Articular chondrocyte of knee joint (primary cell): Measurements from ENCODE around the gene WDR62. TPM values are rescaled to one million over a fixed set of nuclear protein-coding genes. Genes with fewer than 3 reads are reported as not detected.

ENCODE experiments used
- total RNA-seq: library from RNA; depleted of rRNA; stranded (reverse); fragments of >200 nt; gene quantifications from 2 replicates; pipeline ENCODE4 v1.2.3, GENCODE V29; 2012

Gene WDR62
- 3.5 and 5.0 TPM in 2 replicates for total RNA-seq

DNA sequence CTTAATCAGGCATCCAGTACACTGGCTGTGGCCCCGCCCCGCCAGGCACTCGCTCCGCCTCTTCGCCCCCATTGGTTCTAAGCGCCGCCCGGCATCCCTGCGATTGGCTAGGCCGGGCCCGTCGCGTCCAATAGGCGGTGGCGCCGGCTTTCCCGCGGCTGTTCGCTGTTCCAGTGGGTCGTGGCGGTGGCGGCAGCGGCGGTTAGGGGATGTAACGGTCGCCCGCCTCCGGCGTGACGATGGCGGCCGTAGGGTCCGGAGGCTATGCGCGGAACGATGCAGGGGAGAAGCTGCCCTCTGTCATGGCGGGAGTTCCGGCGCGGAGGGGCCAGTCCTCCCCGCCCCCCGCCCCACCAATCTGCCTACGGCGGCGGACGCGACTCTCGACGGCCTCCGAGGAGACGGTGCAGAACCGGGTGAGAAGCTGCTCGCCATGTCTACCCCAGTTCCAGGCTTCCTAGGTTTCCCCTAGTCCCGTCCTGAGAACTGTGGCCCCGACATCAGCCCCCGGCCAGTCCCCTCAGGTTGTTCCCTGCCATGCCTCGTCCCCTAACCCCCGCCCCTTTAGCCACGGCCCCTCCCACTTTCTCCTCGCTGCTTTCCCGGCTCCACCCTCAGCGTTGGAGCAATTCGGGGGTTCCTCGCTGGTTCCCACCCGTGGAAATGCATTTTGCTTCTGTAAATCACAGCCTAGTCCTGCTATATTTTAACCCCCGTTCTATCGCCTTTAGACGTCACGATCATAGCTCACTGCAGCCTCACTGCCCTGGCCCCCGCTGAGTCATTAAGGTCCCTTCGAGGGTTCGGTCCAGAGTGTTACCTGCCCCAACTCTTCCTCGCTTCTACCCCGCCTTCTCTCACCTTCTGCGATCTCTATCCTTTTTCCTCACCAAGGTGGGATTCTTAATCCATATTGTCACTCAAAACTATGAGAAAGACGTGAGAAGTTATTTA lies at the start of gene WDR62:
TSS of gene WDR62 (plus strand) at position 165 of the 954 bp plus-strand sequence. CDS start at position 240, 75 bp downstream.

DNA sequence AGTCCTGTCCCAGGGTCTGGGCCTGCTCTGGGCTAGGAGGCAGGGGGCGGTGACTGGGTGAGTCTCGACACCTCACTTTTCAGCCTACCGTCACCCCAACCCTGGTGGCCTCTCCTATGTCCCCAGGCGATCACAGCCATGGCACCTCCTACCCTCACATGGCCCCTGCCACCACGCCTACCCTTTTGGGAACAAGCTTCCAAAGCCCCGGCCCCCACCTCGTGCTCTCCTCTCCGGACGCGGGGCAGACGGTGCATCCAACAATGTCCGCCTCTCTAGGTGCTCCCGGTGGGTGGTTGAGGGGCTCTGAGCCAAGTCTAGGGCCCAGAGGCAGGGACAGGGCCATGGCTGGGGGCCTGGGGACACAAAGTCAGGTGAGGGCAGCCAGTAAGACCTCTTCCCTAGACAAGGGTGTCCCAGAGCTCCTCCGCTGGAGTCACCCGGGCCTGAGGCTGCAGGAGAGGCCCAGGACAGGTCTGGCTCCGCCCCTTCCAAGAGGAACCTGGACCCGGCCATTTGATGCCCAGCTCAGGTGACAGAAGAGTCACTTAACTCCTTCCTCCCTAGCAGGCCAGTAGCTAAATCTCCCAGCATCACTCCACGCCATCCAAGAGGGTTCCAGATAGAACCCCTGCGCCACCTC lies 46.2 kb upstream of the WDR62 start, which contains the start of gene SYNE4:
TSS of gene SYNE4 (minus strand) at position 478 of the 643 bp plus-strand sequence. CDS start at position 346, 132 bp downstream.

DNA sequence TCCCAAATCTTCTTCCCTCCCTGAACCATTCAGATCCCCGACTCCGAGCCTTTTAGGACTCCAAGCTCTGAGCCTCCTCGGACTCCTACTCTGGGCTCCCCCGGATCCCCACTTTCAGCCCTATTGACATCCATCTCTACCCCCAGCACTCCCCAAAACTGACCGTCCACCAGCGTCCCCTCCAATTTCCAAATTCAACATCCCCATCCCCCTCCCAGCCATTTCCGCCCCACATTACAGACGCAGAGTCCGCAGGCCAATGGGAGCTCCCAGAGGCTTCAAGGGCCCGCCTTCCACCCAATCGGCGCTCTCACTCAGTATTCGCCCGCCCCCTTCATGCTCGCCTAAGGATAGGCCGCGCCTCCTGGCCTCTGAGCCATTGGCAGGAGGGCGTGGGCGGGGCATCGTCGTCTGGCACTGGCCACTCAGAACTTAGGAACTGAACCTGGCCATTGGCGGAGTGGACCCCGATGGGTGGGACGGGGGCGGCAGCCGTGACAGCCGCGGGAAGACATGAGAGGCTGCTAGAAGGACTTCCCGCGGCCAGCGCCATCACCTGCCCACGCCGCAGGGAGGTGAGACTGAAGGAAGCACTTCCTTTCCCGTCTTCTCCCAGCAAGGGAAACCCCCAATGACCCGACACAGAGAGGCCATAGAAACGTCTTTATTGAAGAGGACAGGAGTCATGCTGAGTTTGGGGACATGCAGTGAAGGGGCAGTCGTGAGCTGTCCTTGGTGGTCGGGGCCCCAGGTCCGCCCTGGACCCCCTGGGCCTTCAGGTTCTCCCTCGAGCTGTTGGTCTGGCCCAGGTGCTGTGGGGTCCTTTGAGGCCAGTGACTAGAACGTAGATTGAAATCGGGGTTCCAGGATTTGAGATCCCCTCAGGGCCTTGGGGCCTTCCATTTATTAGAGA lies 40.4 kb upstream of the WDR62 start, which contains the start of gene ALKBH6:
TSS of gene ALKBH6 (minus strand) at position 202 of the 913 bp plus-strand sequence. CDS start 816 bp downstream, outside the sequence.

DNA sequence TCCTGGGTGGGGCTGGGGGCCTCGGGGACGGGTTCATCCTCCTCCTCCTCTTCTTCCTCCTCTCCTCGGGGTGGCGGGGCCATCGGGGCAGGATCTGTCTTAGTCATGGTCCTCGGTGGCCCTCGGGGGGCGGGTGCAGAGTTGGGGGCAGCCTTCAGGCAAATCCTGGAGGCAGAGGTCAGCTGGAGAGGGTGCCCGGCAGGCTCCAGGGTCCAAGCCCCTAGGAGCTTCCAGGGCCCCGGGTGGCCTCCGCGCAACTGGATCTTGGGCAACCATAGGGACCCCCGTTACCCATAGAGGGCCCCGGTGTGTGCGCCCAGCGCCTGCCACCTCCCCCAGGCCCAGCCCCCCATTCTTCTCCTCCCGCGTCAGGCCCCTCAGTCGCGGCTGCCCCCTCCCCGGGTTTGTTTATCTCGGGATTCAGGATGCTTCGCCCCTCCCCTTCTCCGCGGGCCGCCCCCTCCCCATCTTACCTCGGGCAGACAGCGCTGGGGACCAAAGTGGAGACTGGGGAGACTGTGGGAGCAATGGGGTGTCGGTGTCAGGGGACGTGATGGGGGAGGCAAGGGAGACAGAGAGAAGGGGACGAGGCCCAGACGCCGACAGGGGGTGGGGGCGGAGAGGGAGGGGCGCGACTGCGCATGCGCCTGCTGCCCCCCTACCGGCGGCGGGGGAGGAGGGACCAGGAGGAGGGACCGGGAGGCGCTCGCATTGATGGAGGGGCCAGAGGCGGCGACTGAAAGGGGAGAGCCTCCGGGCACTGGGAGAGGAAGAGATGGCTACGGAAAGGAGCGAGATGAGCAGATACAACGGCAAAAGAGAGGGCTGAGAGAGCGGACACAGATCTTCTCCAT lies 22.2 kb upstream of the WDR62 start, which contains the start of gene CLIP3:
TSS of gene CLIP3 (minus strand) at position 623 of the 854 bp plus-strand sequence. CDS start at position 107, 516 bp downstream.

DNA sequence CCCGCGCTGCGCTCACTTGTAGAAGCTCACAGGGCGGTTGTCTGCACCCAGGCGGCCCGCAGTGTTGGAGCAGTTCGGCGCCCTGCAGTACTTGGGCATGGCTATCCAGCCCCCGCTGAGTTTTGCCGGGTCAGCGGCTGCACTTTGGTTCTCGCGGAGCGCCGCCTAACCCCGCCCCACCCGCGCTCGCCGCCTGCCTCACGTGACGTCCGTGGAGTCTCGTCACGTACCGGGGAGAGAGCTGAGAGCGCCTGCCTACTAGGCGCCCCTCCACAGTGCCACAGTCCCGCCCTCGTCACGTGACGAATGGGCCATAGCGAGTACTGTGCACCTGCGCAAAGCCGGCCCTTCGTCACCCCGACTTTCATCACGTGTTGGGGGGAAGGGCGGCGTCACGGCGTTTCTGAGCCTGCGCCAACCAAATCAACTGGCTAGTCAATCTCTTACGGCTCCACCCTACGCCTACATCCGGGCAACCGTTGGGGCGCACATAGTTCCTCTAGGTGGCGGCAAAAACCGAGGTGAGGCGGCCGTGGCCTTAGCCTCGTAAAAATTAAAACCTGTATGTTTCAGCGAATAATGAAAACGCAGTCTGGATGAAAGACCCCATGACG lies 471 bp upstream of the WDR62 start, which contains the start of gene THAP8:
TSS of gene THAP8 (minus strand) at position 167 of the 614 bp plus-strand sequence. CDS start at position 99, 68 bp downstream.

DNA sequence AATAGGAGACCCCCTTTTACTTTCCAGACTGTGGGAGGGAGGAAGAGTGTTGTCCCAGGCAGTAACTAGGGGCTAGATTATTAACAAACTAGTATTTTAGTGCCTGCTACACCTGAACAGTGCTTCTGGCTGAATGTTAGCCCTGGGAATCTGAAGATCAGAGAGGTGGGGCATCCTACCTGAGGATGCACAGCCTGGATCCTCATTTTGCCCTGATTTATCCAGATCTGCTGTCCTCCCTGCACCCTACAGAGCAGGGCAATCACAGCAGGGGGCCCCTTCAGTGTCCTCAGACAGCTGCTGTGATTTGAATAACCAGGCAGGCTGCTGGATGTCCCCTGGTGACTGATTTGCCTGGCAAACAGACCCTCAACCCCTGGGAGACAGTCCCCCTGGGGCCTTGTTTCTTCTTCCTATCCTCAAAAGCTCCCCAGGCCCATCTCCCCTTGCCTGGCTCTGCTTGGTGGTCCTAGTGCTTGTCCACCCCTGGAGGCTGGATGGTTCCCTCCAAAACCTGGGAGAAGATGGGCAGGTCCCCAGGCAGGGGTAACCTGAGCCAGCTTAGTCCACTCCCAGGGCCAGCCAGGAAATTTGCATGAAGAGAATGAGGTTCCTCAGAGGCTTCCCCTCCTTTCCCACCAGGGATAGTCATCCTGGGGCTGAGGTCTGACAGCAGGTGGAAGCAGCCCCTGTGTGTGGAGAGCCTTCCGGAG lies 55.9 kb downstream of the WDR62 start, which contains the start of gene OVOL3:
TSS of gene OVOL3 (plus strand) at position 657 of the 713 bp plus-strand sequence. CDS start 60 bp downstream, outside the sequence.

DNA sequence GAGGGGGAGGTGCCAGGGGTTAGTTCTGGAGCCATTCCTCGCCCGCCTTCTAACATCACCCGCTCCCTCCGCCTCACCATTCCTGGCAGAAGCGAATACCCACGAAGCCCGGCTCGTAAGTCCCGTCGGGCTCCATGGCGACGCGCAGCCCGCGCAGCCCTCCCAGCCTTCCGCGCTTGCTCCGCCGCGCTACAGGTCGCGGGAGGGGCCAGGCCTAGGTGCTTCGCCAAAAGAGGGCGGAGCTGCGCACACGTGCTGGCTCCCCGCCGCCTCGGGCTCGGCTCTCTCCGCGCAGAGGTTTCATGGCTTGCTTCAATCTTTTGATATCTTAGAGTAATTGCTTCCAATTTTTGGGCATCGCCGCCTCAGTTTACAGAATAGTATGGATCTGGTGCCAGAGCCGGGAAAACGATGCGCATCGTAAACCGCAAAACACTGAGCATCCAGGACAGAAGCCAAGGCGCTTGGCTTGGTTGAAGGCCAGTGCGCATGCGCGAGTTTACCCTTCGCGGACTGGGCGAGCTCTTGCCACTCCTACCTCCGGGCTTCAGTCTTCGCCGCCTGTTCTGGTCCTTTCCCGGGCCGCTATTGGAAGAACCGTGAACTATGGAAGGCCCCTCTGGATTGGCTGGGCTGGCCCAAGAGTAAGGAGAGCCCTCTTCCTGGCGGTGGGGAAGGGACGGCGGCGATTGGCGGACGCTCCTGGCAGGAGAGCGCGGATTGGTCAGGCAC lies 60.2 kb downstream of the WDR62 start, which contains the start of gene POLR2I:
TSS of gene POLR2I (minus strand) at position 155 of the 732 bp plus-strand sequence. CDS start at position 136, 19 bp downstream.

DNA sequence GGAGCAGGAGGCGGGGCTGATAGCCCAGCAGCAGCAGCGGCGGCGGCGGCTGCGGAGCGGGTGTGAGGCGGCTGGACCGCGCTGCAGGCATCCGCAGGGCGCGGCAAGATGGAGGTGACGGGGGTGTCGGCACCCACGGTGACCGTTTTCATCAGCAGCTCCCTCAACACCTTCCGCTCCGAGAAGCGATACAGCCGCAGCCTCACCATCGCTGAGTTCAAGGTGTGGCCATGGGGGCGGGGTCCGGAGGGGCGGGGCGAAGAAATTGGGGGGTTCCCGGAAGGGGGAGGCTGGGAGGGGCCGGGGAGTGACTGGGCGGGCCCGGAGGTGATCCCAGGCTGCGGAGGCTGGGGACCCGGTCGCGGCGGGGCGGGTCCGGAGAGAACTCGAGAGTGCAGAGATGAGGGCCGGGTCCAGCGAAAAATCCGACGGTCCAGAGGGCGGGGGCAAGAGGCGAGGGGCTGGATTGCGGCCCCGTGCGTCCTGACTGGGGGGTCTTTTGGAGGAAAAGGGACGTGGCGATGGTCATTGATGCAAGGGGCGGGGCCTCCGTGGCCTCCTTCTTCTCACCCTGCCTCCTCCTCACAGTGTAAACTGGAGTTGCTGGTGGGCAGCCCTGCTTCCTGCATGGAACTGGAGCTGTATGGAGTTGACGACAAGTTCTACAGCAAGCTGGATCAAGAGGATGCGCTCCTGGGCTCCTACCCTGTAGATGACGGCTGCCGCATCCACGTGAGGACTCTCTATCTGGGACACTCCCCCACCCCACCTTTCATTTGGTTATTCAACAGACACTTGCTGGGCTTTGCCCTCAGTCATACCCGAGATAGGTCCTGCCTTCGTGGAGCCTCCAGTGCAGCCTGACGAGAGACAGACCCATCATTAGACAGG lies 61.0 kb downstream of the WDR62 start, which contains the start of gene TBCB:
TSS of gene TBCB (plus strand) at position 16 of the 891 bp plus-strand sequence. CDS start at position 109, 93 bp downstream.

DNA sequence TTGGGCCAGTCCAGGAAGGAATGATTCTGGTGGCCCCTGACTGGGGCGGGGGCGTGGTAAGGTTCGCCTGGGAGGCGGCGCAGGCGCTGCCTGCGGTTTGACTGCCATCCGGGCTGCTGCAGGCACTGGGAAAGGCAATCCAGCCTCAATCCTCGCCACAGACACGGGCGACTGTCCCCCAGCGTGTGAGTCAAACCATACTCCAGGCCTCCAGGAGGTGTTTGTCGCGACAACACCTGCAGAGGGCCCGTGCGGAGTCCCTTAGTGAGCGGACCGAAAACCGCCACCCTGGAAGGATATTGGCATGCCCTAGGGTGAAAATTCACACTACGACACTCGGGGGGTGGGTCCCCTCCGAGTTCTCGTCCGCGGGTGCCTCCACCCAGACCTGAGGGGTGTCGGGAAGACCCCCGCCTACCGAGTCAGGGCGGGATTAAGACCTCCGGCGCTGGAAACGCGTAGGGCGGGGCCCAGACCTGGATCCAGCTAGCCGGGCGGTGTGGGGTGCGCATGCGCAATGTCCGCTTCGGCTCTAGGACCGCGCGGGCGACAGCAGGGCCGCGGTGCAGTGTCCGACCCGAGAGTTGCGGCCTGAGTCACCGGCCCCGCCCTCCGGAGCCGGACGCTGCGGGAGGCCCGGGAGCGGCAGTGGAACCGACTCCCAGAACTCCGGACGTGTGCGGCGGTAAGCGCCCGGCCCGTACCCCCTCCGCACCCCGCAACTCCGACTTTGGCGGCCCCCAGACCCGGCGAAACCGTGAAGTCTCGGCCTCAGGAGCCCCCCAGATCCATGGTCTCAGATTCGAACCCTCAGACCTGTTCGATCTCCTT lies 85.0 kb downstream of the WDR62 start, which contains the start of gene CAPNS1:
TSS of gene CAPNS1 (plus strand) at position 594 of the 831 bp plus-strand sequence. CDS start 946 bp downstream, outside the sequence.

DNA sequence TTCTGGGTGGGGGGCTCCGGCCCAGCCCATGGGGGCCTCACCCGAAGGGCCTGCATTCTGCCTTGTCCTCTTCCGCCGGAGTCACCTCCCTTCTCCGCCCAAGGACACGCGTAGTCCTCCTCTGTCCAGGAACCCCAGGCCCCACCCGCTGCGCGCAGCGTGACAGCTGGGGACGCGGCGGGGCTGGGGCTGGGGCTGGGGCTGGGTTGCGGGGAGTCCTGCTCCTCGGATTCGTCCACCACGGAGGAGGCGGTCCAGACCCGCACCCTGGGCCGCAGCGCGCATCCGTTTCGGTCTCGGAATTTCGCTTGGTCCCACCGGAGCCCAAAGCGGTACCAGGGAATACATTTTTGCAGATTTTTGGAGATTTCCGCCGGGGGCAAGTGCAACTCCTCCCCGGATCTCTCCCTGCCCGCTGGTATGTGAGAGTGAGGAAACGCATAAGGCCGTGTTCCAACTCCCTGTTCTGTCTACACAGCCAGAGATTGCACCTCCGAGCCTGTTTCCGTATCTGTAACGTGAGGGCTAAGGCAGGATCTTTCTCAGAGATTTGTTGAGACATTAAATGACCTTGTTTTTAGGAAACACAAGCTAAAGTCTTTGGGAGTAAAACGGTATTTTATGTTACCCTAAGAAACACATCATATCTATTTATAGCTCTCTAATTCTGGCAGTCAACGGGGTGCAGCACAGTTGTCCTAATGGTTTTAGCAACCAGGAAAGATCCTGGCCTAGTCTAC lies 97.8 kb downstream of the WDR62 start, which contains the start of gene COX7A1:
TSS of gene COX7A1 (minus strand) at position 96 of the 740 bp plus-strand sequence. CDS start at position 56, 40 bp downstream.

Other genes with a start within 250 kb of the WDR62 start
- not detected in 2 replicates for gene PRODH2, start 242.1 kb upstream of the WDR62 start, total RNA-seq
- gene NPHS1, start 202.4 kb upstream of the WDR62 start, total RNA-seq = not detected in 2 replicates
- gene KIRREL2, start 198.0 kb upstream of the WDR62 start, total RNA-seq = under 0.01 TPM in 2 replicates
- gene APLP1, start 186.3 kb upstream of the WDR62 start, total RNA-seq = 4.1 and 6.5 TPM in 2 replicates
- 6.3 TPM in 2 replicates for gene NFKBID, start 154.4 kb upstream of the WDR62 start, total RNA-seq
- 0.91 and 1.4 TPM in 2 replicates for gene HCST, start 152.4 kb upstream of the WDR62 start, total RNA-seq
- gene TYROBP, start 146.6 kb upstream of the WDR62 start, total RNA-seq = not detected in 2 replicates
- 3.2 and 5.9 TPM in 2 replicates for gene LRFN3, start 118.5 kb upstream of the WDR62 start, total RNA-seq
- 16.9 and 17.0 TPM in 2 replicates for gene SDHAF1, start 59.7 kb upstream of the WDR62 start, total RNA-seq
- 0.13 TPM in 1 of 2 replicates, not detected in the other for gene SYNE4, start 46.1 kb upstream of the WDR62 start, total RNA-seq
- 10.8 and 11.4 TPM in 2 replicates for gene ALKBH6, start 40.7 kb upstream of the WDR62 start, total RNA-seq
- 8.2 and 11.5 TPM in 2 replicates for gene CLIP3, start 22.0 kb upstream of the WDR62 start, total RNA-seq
- 4.0 and 4.6 TPM in 2 replicates for gene THAP8, start 612 bp upstream of the WDR62 start, total RNA-seq
- not detected in 2 replicates for gene OVOL3, start 56.2 kb downstream of the WDR62 start, total RNA-seq
- gene POLR2I, start 60.0 kb downstream of the WDR62 start, total RNA-seq = 14.8 and 24.6 TPM in 2 replicates
- gene TBCB, start 60.6 kb downstream of the WDR62 start, total RNA-seq = 95.0 and 105 TPM in 2 replicates
- 293 and 453 TPM in 2 replicates for gene CAPNS1, start 85.2 kb downstream of the WDR62 start, total RNA-seq
- 13.7 and 21.0 TPM in 2 replicates for gene COX7A1, start 97.5 kb downstream of the WDR62 start, total RNA-seq
- gene ZNF565, start 159.8 kb downstream of the WDR62 start, total RNA-seq = 7.1 and 7.4 TPM in 2 replicates
- gene ZNF146, start 160.2 kb downstream of the WDR62 start, total RNA-seq = 71.6 and 109 TPM in 2 replicates